Amniotic epithelial cell (primary cell): ENCODE measurements around the gene NARF.
A peak's percentile ranks its signal among the peaks of the same experiment; 100 is the strongest.

Experiments
- DNase-seq: peaks from one replicate; pipeline ENCODE4 v3.0.0-alpha.2; 2010; ENCODE audit warnings: low read depth

The NARF gene

DNA sequence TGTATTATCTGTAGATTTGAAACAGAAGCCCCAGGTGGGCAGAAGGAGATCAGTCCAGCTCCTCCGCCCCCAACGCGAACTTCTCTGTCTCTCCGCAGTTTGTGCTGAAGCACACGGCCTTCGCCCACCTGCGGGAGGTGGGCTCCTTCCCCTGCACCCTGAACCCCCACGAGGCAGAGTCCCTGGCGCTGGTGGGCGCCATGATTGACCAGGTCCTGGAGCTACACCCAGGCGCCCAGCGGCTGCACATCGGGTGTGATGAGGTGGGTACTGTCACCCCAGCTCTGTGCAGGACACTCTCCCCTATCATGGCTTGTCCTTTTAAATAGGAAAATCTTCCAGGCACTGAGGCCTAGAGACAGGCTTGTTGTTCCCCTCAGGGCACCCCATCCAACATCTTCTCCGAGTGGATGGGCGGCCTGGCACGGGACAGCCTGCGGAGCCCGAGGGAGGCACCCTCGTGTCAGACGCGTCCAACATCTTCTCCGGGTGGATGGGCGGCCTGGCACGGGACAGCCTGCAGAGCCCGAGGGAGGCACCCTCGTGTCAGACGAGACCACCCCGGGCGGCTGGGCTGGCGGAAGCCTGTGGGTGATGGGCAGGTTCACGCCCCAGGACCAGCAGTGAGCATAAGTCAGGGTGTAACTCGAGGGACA, 24.9 kb upstream of the NARF start:
- no peak for DNase-seq

GRCh38 chr17:82434216-82434565, 24.4 kb upstream of the NARF start:
- no peak for DNase-seq

- DNase-seq = peak; percentile 44
Observed at GRCh38 chr17:82435103-82435502, 23.4 kb upstream of the NARF start.

- no peak for DNase-seq
Observed at GRCh38 chr17:82435601-82436583, 22.6 kb upstream of the NARF start.

DNA sequence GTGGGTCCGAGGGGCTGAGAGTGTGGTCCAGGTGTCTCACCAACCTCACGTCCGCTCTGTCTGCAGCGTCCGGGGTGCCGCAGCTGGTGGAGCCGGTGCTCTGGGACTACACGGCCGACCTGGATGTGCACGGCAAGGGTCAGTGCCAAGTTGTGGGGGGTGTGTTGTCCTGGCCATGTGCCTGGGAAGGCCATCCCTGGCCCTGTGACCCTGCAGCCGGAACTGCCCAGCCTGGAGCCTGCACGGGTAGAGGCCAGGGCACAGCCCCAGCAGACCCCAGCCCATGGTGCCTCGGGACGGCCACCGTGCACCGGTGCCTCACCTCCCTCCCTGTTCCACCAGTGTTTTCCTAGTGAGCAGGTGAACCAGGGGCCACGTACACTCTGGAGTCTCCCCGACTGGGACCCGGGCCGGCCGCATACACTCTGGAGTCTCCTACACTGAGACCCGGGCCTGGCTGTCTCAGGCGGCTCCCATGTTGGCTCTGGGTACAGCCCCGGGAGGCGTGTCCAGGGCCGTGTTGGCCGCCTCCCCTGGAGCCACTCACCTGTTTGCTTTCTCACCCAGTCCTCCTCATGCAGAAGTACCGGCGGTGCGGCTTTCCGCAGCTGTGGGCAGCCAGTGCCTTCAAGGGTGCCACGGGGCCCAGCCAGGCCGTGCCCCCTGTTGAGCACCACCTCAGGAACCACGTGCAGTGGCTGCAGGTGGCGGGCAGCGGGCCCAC, 21.8 kb upstream of the NARF start:
- DNase-seq = no peak

DNA sequence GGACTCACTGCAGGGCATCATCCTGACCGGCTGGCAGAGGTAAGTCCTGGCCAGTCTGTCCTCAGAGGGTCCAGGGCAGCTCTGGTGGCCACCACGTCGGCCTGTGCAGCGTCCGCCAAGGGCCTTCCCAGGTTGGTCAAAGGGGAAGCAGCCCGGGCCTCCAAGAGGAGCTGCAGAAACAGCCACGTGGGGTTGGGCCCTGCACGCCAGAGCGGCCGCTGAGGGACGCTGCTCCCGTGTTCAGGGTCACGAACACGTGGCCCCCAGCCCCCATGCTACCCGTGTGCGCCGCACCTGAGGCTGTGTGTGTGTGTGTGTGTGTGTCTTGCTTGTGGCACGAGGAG, 21.2 kb upstream of the NARF start:
- no peak for DNase-seq

DNA sequence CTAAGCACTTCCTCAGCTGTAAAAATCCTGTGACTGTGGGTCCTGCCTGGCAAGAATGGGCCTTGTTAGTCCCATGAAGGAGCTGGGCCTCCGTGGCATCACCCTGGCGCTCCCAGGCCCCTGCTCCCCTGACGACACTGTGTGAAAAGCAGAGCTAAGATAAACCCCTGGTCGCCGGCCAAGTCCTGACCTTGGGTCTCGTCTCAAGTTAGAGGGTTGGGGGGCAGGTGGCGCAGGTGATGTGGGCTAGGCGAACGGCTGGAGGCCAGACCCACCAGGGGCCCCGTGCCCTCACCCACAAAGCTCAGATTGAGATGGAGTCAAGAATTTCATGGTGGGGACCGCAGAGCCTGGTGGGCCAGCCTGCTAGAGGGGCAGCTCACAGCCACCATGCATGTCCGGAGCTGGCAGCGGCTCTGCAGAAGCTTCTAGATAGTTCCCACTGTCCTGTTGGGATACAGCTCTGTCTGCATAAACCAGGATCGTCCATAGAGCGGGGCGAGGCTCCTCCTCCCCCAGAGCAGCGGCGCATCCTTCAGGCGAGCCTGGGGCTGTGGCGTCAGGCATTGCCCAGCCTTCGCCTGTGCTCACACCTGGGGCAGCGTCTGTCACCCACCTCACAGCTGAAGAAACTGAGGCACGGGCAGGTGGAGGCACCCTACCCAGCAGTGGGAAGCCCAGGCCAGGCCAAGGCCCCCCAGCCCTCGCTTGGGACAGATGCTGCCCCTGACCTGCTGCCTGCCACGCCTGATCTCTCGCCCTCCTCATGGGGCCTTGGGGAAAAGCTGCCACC, 19.9 kb upstream of the NARF start:
- DNase-seq = no peak

DNA sequence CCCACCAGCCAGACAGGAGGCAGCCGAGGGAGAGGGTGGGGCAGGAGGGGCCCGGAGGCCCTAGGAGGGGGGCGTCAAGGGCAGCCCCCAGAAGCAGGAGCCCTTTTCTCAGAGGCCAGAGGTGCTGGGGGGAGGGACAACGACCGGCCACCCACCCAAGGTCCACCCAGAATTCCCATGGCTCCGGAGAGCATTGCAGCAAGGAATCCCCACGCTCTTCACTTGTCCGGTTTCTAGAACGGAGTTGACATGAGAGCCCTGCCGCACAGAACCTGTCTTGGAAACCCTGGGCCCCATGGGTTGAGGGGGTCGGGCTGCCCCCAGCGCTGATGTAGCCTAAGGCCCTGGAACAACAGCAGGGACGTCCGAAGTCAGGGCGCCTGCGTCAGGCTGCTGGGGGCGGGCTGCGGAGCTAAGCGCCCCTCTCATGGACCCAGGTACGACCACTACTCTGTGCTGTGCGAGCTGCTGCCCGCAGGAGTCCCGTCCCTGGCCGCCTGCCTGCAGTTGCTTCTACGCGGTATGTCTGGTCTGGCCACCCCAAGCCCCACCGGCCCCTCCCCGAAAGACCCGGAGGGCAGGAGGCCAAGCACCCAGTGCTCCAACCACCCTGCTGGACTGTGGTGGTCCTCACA, 19.2 kb upstream of the NARF start:
- no peak for DNase-seq

DNA sequence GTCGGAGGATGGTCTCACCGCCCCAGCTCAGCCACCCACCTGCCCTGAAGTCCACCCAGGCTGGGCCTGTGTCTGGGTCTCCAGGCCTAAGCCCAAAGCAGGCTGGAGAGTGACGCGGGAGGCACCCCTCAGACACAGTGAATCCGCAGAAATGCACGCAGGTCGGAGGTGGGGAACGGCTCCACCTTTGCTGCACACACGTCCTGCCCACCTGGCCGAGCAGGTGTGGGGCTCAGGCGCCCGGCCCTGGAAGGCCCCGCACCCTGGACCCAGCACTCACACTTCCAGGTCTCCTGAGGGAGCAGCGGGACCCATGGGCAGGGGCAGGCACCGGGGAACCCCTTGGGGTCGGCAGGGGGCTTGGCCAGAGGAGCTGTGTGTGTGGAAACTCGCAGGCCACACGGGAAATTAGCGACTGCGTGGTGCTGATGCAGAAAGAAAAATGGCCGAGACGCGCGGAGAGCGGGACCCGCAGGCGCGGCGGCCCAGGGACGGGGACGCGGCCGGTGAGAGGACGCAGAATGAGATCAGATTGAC, 18.6 kb upstream of the NARF start:
- no peak for DNase-seq

- DNase-seq = no peak
Observed at GRCh38 chr17:82440469-82440981, 18.0 kb upstream of the NARF start.

DNA sequence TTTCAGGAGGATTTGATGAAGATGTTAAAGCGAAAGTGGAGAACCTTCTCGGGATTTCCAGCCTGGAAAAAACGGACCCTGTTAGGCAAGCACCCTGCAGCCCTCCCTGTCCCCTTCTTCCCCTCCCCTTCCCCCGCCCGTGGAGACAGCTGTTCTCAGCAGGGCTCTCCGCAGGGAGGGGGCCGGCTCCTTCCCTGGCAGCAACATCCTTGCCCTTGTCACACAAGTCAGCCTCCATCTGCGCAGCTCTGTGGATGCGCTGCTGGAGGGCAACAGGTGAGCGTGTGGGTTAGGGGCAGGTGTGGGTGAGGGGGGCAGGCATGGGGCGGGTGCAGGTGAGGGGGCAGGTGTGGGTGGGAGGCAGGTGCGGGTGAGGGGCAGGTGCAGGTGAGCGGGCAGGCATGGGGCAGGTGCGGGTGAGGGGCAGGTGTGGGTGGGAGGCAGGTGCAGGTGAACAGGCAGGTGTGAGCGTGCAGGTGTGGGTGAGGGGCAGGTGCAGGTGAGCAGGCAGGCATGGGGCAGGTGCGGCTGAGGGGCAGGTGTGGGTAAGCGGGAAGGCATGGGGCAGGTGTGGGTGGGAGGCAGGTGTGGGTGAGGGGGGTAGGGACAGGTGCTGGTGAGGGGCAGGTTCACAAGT, 17.4 kb upstream of the NARF start:
- no peak for DNase-seq

- DNase-seq = no peak
Observed at GRCh38 chr17:82441691-82442487, 16.7 kb upstream of the NARF start.

DNA sequence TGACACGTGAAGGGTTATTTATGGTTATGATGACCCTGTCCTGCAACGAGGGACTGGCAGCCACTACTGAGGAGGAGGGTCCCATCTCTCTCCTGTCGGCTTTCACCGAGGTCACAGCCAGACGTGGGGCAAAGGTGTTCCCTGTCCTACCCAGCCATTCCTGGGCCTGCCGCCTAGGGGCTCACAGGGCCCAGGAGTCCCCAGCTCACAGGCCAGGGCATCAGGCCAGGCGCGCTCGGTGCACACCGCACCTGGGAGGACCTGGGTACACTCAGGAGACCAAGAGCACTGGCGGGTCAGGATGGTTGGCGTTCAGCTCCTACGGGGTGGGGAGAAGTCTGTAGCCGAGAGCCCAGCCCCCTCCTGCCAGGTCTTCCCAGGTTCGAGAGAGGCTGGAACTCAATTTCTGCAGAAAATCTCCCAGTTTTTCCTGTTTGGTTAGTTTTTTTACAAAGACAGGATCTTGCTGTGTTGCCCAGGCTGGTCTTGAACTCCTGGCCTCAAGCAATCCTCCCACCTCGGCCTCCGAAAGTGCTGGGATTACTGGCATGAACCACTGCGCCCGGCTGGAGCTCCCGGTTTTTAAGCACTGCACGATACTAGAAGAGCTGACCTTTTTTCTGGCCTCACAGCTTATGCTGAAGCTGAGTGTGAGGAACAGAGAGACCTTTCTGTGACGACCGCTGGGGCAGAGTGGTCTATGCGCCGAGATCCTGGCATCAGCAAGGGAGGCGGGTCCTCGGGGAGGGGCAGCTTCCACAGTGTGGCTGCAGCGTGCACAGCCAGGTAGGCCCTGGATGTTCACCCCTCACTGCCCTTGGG, 15.7 kb upstream of the NARF start:
- no peak for DNase-seq

GRCh38 chr17:82443465-82444283, 14.9 kb upstream of the NARF start:
- DNase-seq = no peak

DNA sequence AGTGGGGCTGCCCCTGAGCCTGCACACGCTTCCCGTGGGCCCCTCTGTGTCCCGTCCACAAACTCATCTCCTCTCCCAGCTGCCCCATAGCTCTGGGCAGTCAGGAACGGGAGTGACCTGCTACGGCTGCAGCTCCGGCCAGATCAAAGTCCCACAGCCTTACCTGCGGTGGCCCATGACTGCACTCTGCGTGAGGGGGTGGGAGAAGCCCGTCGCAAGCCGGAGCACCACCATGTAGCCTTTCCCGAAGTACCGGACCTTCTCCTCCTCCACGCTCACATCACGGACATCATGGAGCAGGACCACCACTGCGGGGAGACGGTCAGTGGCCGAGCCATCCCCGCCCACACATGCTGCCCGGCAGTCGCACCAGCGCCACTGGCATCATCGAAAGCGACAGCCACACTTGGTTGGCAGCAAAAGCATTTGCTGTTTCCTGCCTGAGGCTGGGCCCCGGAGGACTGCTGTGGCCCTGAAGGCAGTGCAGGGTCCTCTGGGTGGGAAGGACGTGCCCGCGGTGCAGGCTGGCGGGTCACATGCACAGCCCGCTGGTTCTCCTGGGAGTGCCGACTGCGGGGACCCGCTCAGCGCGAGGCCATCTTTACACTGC, 14.2 kb upstream of the NARF start:
- DNase-seq = no peak

- DNase-seq = no peak
Observed at GRCh38 chr17:82444941-82445521, 13.5 kb upstream of the NARF start.

- no peak for DNase-seq
Observed at GRCh38 chr17:82445542-82445941, 13.0 kb upstream of the NARF start.
